HEK293 (cell line): ENCODE results near the gene PIGW.

ENCODE experiments used
- CTCF ChIA-PET: fragments of 350-600 bp; formaldehyde crosslinking; extraction: SDS; loops from one replicate; lab custom pipeline; 2021; ENCODE audit warnings: antibody characterized with exemption; lab: Yijun Ruan, JAX
- POLR2A ChIA-PET: fragments of 300-600 bp; formaldehyde crosslinking; extraction: SDS; loops from one replicate; lab custom pipeline; 2020; ENCODE audit warnings: antibody characterized with exemption, inconsistent platforms; lab: Yijun Ruan, JAX
- H3K27ac ChIP-seq: fragments of 200-500 bp; sonication (Bioruptor generic); 2 replicates; pipeline ENCODE4 v1.5.1; 2014; ENCODE audit warnings: low read depth, low read length, control low read depth, inconsistent platforms; ENCODE audit errors: extremely low read depth
- H3K36me3 ChIP-seq, 2 experiments: fragments of 200-500 bp in 1 of 2; sonication (Bioruptor generic) in 1 of 2; 1 replicate in 1 of 2; 2 replicates in 1 of 2; pipeline ENCODE4 v1.5.1; 2014 to 2017; ENCODE audit warnings: inconsistent platforms in 2 of 2, low read length in 2 of 2; ENCODE audit not compliant: control insufficient read depth in 2 of 2, insufficient read depth in 1 of 2
- H3K4me1 ChIP-seq: fragments of 200-500 bp; sonication (Bioruptor generic); 2 replicates; pipeline ENCODE4 v1.5.1; 2014; ENCODE audit warnings: mild to moderate bottlenecking, low read length, inconsistent platforms; ENCODE audit not compliant: control insufficient read depth, insufficient read depth
- H3K4me3 ChIP-seq: 2 replicates; pipeline ENCODE4 v1.5.1; 2011; ENCODE audit warnings: low read depth, mild to moderate bottlenecking, control low read depth, low read length, moderate library complexity
- H3K9me3 ChIP-seq: fragments of 200-500 bp; sonication (Bioruptor generic); 2 replicates; pipeline ENCODE4 v1.5.1; 2014; ENCODE audit warnings: low read depth, low read length, inconsistent platforms; ENCODE audit not compliant: control insufficient read depth, insufficient read depth
- BCL6B ChIP-seq: fragments of 450-650 bp; formaldehyde crosslinking; IDR thresholded peaks from 2 replicates; pipeline ENCODE4 v1.5.1; 2017; ENCODE audit warnings: missing biosample characterization, missing genetic modification characterization
- GFI1B ChIP-seq: fragments of 450-650 bp; formaldehyde crosslinking; IDR thresholded peaks from 2 replicates; pipeline ENCODE4 v1.5.1; 2016; ENCODE audit warnings: missing biosample characterization, missing genetic modification characterization
- GLIS1 ChIP-seq: fragments of 450-650 bp; formaldehyde crosslinking; IDR thresholded peaks from 2 replicates; pipeline ENCODE4 v1.5.1; 2016; ENCODE audit warnings: missing biosample characterization, missing genetic modification characterization
- HIC1 ChIP-seq: fragments of 450-650 bp; formaldehyde crosslinking; IDR thresholded peaks from 2 replicates; pipeline ENCODE4 v1.5.1; 2016; ENCODE audit warnings: missing biosample characterization, missing genetic modification characterization
- KLF17 ChIP-seq: fragments of 450-650 bp; formaldehyde crosslinking; IDR thresholded peaks from 2 replicates; pipeline ENCODE4 v1.5.1; 2016; ENCODE audit warnings: missing biosample characterization, missing genetic modification characterization
- KLF8 ChIP-seq: fragments of 450-650 bp; formaldehyde crosslinking; IDR thresholded peaks from 2 replicates; pipeline ENCODE4 v1.5.1; 2016; ENCODE audit warnings: missing biosample characterization, missing genetic modification characterization
- MEIS1 ChIP-seq: sonication (generic); formaldehyde crosslinking; IDR thresholded peaks from 2 replicates; pipeline ENCODE4 v1.8.1; 2022; ENCODE audit warnings: missing genetic modification reagents, mild to moderate bottlenecking, borderline replicate concordance
- REPIN1 ChIP-seq: fragments of 450-650 bp; formaldehyde crosslinking; IDR thresholded peaks from 2 replicates; pipeline ENCODE4 v1.5.1; 2017; ENCODE audit warnings: missing biosample characterization, missing genetic modification characterization, low read depth
- ZBTB11 ChIP-seq: fragments of 450-650 bp; formaldehyde crosslinking; conservative IDR thresholded peaks from 2 replicates; pipeline ENCODE4 v1.5.1; 2016; ENCODE audit warnings: low read depth, missing biosample characterization, missing genetic modification characterization
- ZBTB17 ChIP-seq: fragments of 450-650 bp; formaldehyde crosslinking; IDR thresholded peaks from 2 replicates; pipeline ENCODE4 v1.5.1; 2016; ENCODE audit warnings: missing biosample characterization, missing genetic modification characterization
- ZBTB26 ChIP-seq: fragments of 450-650 bp; formaldehyde crosslinking; optimal IDR thresholded peaks from 2 replicates; pipeline ENCODE3; 2016; ENCODE audit warnings: missing biosample characterization, mild to moderate bottlenecking, missing genetic modification characterization
- ZFHX2 ChIP-seq: fragments of 450-650 bp; formaldehyde crosslinking; conservative IDR thresholded peaks from 2 replicates; pipeline ENCODE4 v1.5.1; 2016; ENCODE audit warnings: missing biosample characterization, missing genetic modification characterization
- ZNF121 ChIP-seq: fragments of 450-650 bp; formaldehyde crosslinking; IDR thresholded peaks from 2 replicates; pipeline ENCODE4 v1.5.1; 2016; ENCODE audit warnings: missing biosample characterization, missing genetic modification characterization
- ZNF214 ChIP-seq: fragments of 450-650 bp; formaldehyde crosslinking; IDR thresholded peaks from 2 replicates; pipeline ENCODE4 v1.5.1; 2017; ENCODE audit warnings: missing biosample characterization, mild to moderate bottlenecking, missing genetic modification characterization, borderline replicate concordance
- ZNF239 ChIP-seq: fragments of 450-650 bp; formaldehyde crosslinking; IDR thresholded peaks from 2 replicates; pipeline ENCODE4 v1.5.1; 2016; ENCODE audit warnings: missing biosample characterization, missing genetic modification characterization
- ZNF302 ChIP-seq: fragments of 450-650 bp; formaldehyde crosslinking; IDR thresholded peaks from 2 replicates; pipeline ENCODE4 v1.5.1; 2016; ENCODE audit warnings: missing biosample characterization, missing genetic modification characterization, low read depth
- ZNF416 ChIP-seq: fragments of 450-650 bp; formaldehyde crosslinking; IDR thresholded peaks from 2 replicates; pipeline ENCODE4 v1.5.1; 2016; ENCODE audit warnings: missing biosample characterization, missing genetic modification characterization
- ZNF585B ChIP-seq: fragments of 450-650 bp; formaldehyde crosslinking; IDR thresholded peaks from 2 replicates; pipeline ENCODE4 v1.5.1; 2016; ENCODE audit warnings: missing biosample characterization, missing genetic modification characterization
- ZNF664 ChIP-seq: fragments of 450-650 bp; formaldehyde crosslinking; IDR thresholded peaks from 2 replicates; pipeline ENCODE4 v1.5.1; 2016; ENCODE audit warnings: missing biosample characterization, missing genetic modification characterization
- ZNF791 ChIP-seq: fragments of 450-650 bp; formaldehyde crosslinking; IDR thresholded peaks from 2 replicates; pipeline ENCODE4 v1.5.1; 2016; ENCODE audit warnings: missing biosample characterization, missing genetic modification characterization
- ZNF792 ChIP-seq: fragments of 450-650 bp; formaldehyde crosslinking; IDR thresholded peaks from 2 replicates; pipeline ENCODE4 v1.5.1; 2016; ENCODE audit warnings: missing biosample characterization, missing genetic modification characterization
- ZXDB ChIP-seq: fragments of 450-650 bp; formaldehyde crosslinking; IDR thresholded peaks from 2 replicates; pipeline ENCODE4 v1.5.1; 2016; ENCODE audit warnings: missing biosample characterization, missing genetic modification characterization
- TF ChIP-seq, protein P1 (sequence below): fragments of 450-650 bp; formaldehyde crosslinking; IDR thresholded peaks from 2 replicates; pipeline ENCODE4 v1.5.1; 2016; ENCODE audit warnings: missing biosample characterization, missing genetic modification characterization
- TF ChIP-seq, protein P2 (sequence below): sonication (generic); formaldehyde crosslinking; IDR thresholded peaks from 2 replicates; pipeline ENCODE4 v1.8.1; 2022; ENCODE audit warnings: mild to moderate bottlenecking, moderate library complexity, missing genetic modification reagents

The PIGW gene

DNA sequence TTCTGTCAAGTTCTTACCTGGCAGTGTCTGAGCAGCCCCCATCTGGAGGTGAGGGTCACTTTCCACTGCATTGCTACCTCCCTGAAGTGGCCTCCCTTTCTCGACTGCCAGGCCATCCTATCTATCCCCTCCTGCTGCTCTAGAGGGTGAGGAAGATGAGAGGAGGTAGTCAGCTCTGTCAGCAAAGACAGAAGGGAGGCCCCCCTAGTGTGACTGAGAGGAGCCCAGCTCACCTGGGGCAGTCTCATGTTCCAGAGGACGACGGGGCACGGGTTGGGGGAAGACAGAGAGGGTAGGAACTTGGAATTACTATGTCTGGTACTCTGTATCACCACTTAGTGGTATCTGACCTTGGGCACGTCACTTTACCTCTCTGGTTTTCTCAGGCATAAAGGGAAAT lies 22.1 kb upstream of the PIGW start:
- no peaks in the 10 kb centered on the region for H3K9me3 ChIP-seq
- H3K27ac ChIP-seq, result no peak overlapping the region
- peaks cover 7 to 97% of the 10 kb centered on the region in 2 experiments for H3K36me3 ChIP-seq
- H3K4me1 ChIP-seq, result no peaks in the 10 kb centered on the region
- H3K4me3 ChIP-seq, result no peak overlapping the region
- POLR2A ChIA-PET, result interaction anchor here (0.9 kb wide), 1 partner anchor 11 kb away, joined by 4 read pairs; no protein-coding TSS in a partner anchor
- TF ChIP-seq ZNF792 (tag by site-specific recombination) (no peak), ZNF214 (tag by site-specific recombination) (no peak), ZNF416 (tag by site-specific recombination) (no peak), HIC1 (tag by site-specific recombination) (no peak), ZNF585B (tag by site-specific recombination) (no peak), ZNF239 (tag by site-specific recombination) (no peak), ZBTB11 (no peak), REPIN1 (tag by site-specific recombination) (no peak), BCL6B (no peak), ZBTB17 (tag by site-specific recombination) (no peak)
- TF ChIP-seq, protein P1, sequence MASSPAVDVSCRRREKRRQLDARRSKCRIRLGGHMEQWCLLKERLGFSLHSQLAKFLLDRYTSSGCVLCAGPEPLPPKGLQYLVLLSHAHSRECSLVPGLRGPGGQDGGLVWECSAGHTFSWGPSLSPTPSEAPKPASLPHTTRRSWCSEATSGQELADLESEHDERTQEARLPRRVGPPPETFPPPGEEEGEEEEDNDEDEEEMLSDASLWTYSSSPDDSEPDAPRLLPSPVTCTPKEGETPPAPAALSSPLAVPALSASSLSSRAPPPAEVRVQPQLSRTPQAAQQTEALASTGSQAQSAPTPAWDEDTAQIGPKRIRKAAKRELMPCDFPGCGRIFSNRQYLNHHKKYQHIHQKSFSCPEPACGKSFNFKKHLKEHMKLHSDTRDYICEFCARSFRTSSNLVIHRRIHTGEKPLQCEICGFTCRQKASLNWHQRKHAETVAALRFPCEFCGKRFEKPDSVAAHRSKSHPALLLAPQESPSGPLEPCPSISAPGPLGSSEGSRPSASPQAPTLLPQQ (tag by site-specific recombination), result no peak
- CTCF ChIA-PET, result no interaction called here

- ChIA-PET CTCF (interaction anchor here (0.6 kb wide), 1 partner anchor 20 kb away, joined by 4 read pairs; the partner anchor contains the start of genes MYO19 and PIGW), POLR2A (interaction anchor here (0.9 to 2.5 kb wide), 5 partner anchors 10 to 584 kb away, joined by 3 to 6 read pairs (median 4); partner anchors contain the start of gene RDM1)
- Histone ChIP-seq H3K4me1 (no peaks in the 10 kb centered on the region), H3K9me3 (no peaks in the 10 kb centered on the region), H3K4me3 (no peak overlapping the region), H3K27ac (no peak overlapping the region), H3K36me3 (peaks cover 28 to 92% of the 10 kb centered on the region in 2 experiments)
- TF ChIP-seq ZXDB (tag by site-specific recombination) (no peak), GFI1B (no peak), GLIS1 (tag by site-specific recombination) (no peak), KLF8 (no peak), KLF17 (tag by site-specific recombination) (no peak), MEIS1 (CRISPR knock-in tag) (no peak), ZNF664 (no peak), ZNF791 (tag by site-specific recombination) (no peak), ZNF121 (no peak), ZFHX2 (tag by site-specific recombination) (no peak), ZNF302 (tag by site-specific recombination) (no peak), ZBTB26 (tag by site-specific recombination) (no peak)
- TF ChIP-seq, protein P2, sequence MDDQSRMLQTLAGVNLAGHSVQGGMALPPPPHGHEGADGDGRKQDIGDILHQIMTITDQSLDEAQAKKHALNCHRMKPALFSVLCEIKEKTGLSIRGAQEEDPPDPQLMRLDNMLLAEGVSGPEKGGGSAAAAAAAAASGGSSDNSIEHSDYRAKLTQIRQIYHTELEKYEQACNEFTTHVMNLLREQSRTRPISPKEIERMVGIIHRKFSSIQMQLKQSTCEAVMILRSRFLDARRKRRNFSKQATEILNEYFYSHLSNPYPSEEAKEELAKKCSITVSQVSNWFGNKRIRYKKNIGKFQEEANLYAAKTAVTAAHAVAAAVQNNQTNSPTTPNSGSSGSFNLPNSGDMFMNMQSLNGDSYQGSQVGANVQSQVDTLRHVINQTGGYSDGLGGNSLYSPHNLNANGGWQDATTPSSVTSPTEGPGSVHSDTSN, result no peak
These were observed 19.9 kb upstream of the PIGW start for GRCh38 chr17:36514856-36515255.
